ENCODE data around the gene MAST3.

- no peak for TF ChIP-seq ATF3 (IDR thresholded peaks at IDR 0.05)
- TF ChIP-seq JUND (IDR thresholded peaks at IDR 0.05), result no peak
- no peak for TF ChIP-seq FOSL1 (IDR thresholded peaks at IDR 0.05; ENCODE audit: low read depth)
- no peak for TF ChIP-seq POLR2A (IDR thresholded peaks at IDR 0.05; ENCODE audit: borderline replicate concordance, extremely low read depth, insufficient read depth, insufficient read length)
- TF ChIP-seq CTCF (IDR thresholded peaks at IDR 0.05 in 2 of 3, conservative IDR thresholded peaks at IDR 0.05 in 1 of 3; ENCODE audit: borderline replicate concordance in 1 of 3, insufficient read depth in 1 of 3, low read depth in 2 of 3, low read length in 2 of 3), result no peak
- no peak for TF ChIP-seq SIN3A (IDR thresholded peaks at IDR 0.05; ENCODE audit: low read depth)
- TF ChIP-seq RAD21 (IDR thresholded peaks at IDR 0.05; ENCODE audit: low read depth), result no peak
- no peak for TF ChIP-seq ZFX (IDR thresholded peaks at IDR 0.05)
- no peak for TF ChIP-seq SP1 (IDR thresholded peaks at IDR 0.05; ENCODE audit: low read depth)
- TF ChIP-seq POLR2AphosphoS5 (IDR thresholded peaks at IDR 0.05; ENCODE audit: low read depth, low read length), result no peak
- TF ChIP-seq ZNF274 (IDR thresholded peaks at IDR 0.05; ENCODE audit: low read depth, low read length), result no peak
- TF ChIP-seq EZH2 (IDR thresholded peaks at IDR 0.05), result no peak
- no peak for TF ChIP-seq EZH2phosphoT487 (IDR thresholded peaks at IDR 0.05; ENCODE audit: borderline replicate concordance)
- TF ChIP-seq YY1 (IDR thresholded peaks at IDR 0.05; ENCODE audit: extremely low read depth, insufficient replicate concordance, low read depth, low read length), result no peak
Measured at GRCh38 chr19:18168673-18169381, 71.2 kb downstream of the MAST3 start.

Measured in HCT116 (cell line).